Putamen (tissue), 1 donor: ENCODE data around the gene ZNF692.

Source experiments
- DNase-seq: peaks from one replicate; pipeline ENCODE4 v3.0.0-alpha.2; 2016; ENCODE audit warnings: low spot score

The ZNF692 gene

GRCh38 chr1:248825136-248825535, 33.7 kb downstream of the ZNF692 start:
- DNase-seq: no peak

GRCh38 chr1:248824701-248825100, 34.2 kb downstream of the ZNF692 start:
- no peak for DNase-seq

- DNase-seq: no peak
These were observed 34.6 kb downstream of the ZNF692 start for GRCh38 chr1:248824301-248824700.

- no peak for DNase-seq
These were observed 35.3 kb downstream of the ZNF692 start for GRCh38 chr1:248823517-248824001.

- no peak for DNase-seq
These were observed 36.5 kb downstream of the ZNF692 start for GRCh38 chr1:248822148-248823032.

GRCh38 chr1:248821641-248822040, 37.2 kb downstream of the ZNF692 start:
- DNase-seq: no peak

- no peak for DNase-seq
These were observed 37.8 kb downstream of the ZNF692 start for GRCh38 chr1:248821101-248821500.

- no peak for DNase-seq
These were observed 38.8 kb downstream of the ZNF692 start for GRCh38 chr1:248820041-248820585.

- DNase-seq: no peak
These were observed 40.1 kb downstream of the ZNF692 start for GRCh38 chr1:248818505-248819374.

GRCh38 chr1:248817065-248817464, 41.8 kb downstream of the ZNF692 start:
- no peak for DNase-seq

GRCh38 chr1:248816042-248816851, 42.6 kb downstream of the ZNF692 start:
- no peak for DNase-seq

GRCh38 chr1:248815407-248816034, 43.4 kb downstream of the ZNF692 start:
- DNase-seq: no peak

GRCh38 chr1:248814351-248814750, 44.5 kb downstream of the ZNF692 start:
- no peak for DNase-seq

GRCh38 chr1:248813546-248813945, 45.3 kb downstream of the ZNF692 start:
- DNase-seq: no peak

- no peak for DNase-seq
These were observed 46.0 kb downstream of the ZNF692 start for GRCh38 chr1:248812736-248813425.

- DNase-seq: no peak
These were observed 47.1 kb downstream of the ZNF692 start for GRCh38 chr1:248811514-248812490.

- no peak for DNase-seq
These were observed 48.0 kb downstream of the ZNF692 start for GRCh38 chr1:248810727-248811513.

GRCh38 chr1:248810000-248810726, 48.7 kb downstream of the ZNF692 start:
- DNase-seq: no peak
